Endodermal cell (in vitro differentiated cells): ENCODE results near the gene GRXCR2. TPM values are rescaled to one million over a fixed set of nuclear protein-coding genes. Genes with fewer than 3 reads are reported as not detected.

ENCODE experiments used
- DNase-seq: peaks from one replicate; pipeline ENCODE4 v3.0.0-alpha.2; 2017
- H3K27ac ChIP-seq: 2 replicates; pipeline ENCODE4 v1.5.1; 2013; ENCODE audit warnings: mild to moderate bottlenecking, low read depth, low read length, moderate library complexity
- H3K27me3 ChIP-seq: 2 replicates; pipeline ENCODE4 v1.6.1; 2013; ENCODE audit warnings: mild to moderate bottlenecking, low read length, moderate library complexity; ENCODE audit not compliant: insufficient read depth, control insufficient read depth, poor library complexity, severe bottlenecking
- H3K36me3 ChIP-seq: 2 replicates; pipeline ENCODE4 v1.7.0; 2013; ENCODE audit warnings: mild to moderate bottlenecking, low read length, moderate library complexity; ENCODE audit not compliant: control insufficient read depth, insufficient read depth
- H3K4me1 ChIP-seq: one replicate; pipeline ENCODE4 v1.7.0; 2013; ENCODE audit warnings: low read length; ENCODE audit not compliant: control insufficient read depth, insufficient read depth
- H3K4me3 ChIP-seq: 2 replicates; pipeline ENCODE4 v1.5.1; 2013; ENCODE audit warnings: mild to moderate bottlenecking, low read length, moderate library complexity
- H3K9ac ChIP-seq: 2 replicates; pipeline ENCODE4 v1.6.1; 2013; ENCODE audit warnings: mild to moderate bottlenecking, low read length, moderate library complexity; ENCODE audit not compliant: poor library complexity, severe bottlenecking; ENCODE audit errors: extremely low read depth
- H3K9me3 ChIP-seq: 2 replicates; pipeline ENCODE4 v1.6.1; 2013; ENCODE audit warnings: mild to moderate bottlenecking, low read length, moderate library complexity; ENCODE audit not compliant: control insufficient read depth
- H3K27ac Mint-ChIP-seq: 2 replicates; pipeline ENCODE4 v1.8.0; 2020; ENCODE audit warnings: mixed read lengths
- H3K27me3 Mint-ChIP-seq: 2 replicates; pipeline ENCODE4 v1.8.0; 2021; ENCODE audit warnings: mild to moderate bottlenecking, mixed read lengths; ENCODE audit not compliant: insufficient read depth
- H3K36me3 Mint-ChIP-seq: 2 replicates; pipeline ENCODE4 v1.8.0; 2020; ENCODE audit warnings: low read depth, mixed read lengths
- H3K4me1 Mint-ChIP-seq: 2 replicates; pipeline ENCODE4 v1.8.0; 2020; ENCODE audit warnings: mixed read lengths
- H3K4me3 Mint-ChIP-seq: 2 replicates; pipeline ENCODE4 v1.8.0; 2020; ENCODE audit warnings: mild to moderate bottlenecking, moderate library complexity, mixed read lengths
- H3K9me3 Mint-ChIP-seq: 2 replicates; pipeline ENCODE4 v1.8.0; 2020; ENCODE audit warnings: mild to moderate bottlenecking, mixed read lengths
- CTCF ChIP-seq: fragments of 200-600 bp; sonication (generic); conservative IDR thresholded peaks from 2 replicates; pipeline ENCODE4 v1.5.0; 2021; ENCODE audit warnings: antibody characterized with exemption, mild to moderate bottlenecking
- WGBS, 2 experiments: methylation state at CpG; one replicate each; pipeline versions ENCODE4 v1.1.5 to v1.1.7; 2013; ENCODE audit warnings: missing lambda C conversion rate in 2 of 2, mixed read lengths in 1 of 2; ENCODE audit not compliant: insufficient coverage in 1 of 2, insufficient read length in 1 of 2; 5-methylcytosine and 5-hydroxymethylcytosine counted together
- total RNA-seq, 2 donors: library from RNA; stranded (reverse); fragmentation: NEBNext Ultra II Directional in 1 of 2; extraction: Animal tissue kit (Norgen Biotek cat#: 25700) in 1 of 2; gene quantifications; 2 replicates in 1 of 2; 3 replicates in 1 of 2; pipeline ENCODE4 v1.2.1, GENCODE V29; 2021

GRXCR2 gene
- total RNA-seq, 2 donors from 2014 or later: not detected

GRCh38 chr5:145887217-145887616 is 14.4 kb upstream of the GRXCR2 start:
- H3K9me3 ChIP-seq: peaks cover 13% of the 10 kb centered on the region
- no peaks in the 10 kb centered on the region for H3K4me1 ChIP-seq
- H3K4me1 Mint-ChIP-seq: no peaks in the 10 kb centered on the region
- H3K4me3 Mint-ChIP-seq: no peak overlapping the region
- H3K9ac ChIP-seq: no peak overlapping the region
- no peaks in the 10 kb centered on the region for H3K36me3 ChIP-seq
- no peak overlapping the region for H3K27ac ChIP-seq
- WGBS, 2 experiments: 82 to 93% methylated on average over 3 of the region's 3 CpGs
- no peaks in the 10 kb centered on the region for H3K27me3 ChIP-seq
- peaks cover 3% of the 10 kb centered on the region for H3K27me3 Mint-ChIP-seq
- DNase-seq: no peak
- no peak for TF ChIP-seq CTCF
- H3K4me3 ChIP-seq: no peak overlapping the region
- no peak overlapping the region for H3K27ac Mint-ChIP-seq
- peaks cover 2% of the 10 kb centered on the region for H3K36me3 Mint-ChIP-seq
- H3K9me3 Mint-ChIP-seq: peaks cover 18% of the 10 kb centered on the region

GRCh38 chr5:145874765-145875164 is 2.0 kb upstream of the GRXCR2 start:
- Histone ChIP-seq H3K4me3 (no peak overlapping the region), H3K27ac (no peak overlapping the region), H3K9me3 (no peaks in the 10 kb centered on the region), H3K4me1 (no peaks in the 10 kb centered on the region), H3K9ac (no peak overlapping the region), H3K27me3 (no peaks in the 10 kb centered on the region), H3K36me3 (no peaks in the 10 kb centered on the region)
- Mint-ChIP-seq H3K9me3 (no peaks in the 10 kb centered on the region), H3K4me1 (no peaks in the 10 kb centered on the region), H3K4me3 (no peak overlapping the region), H3K27ac (no peak overlapping the region), H3K27me3 (peaks cover 18% of the 10 kb centered on the region), H3K36me3 (no peaks in the 10 kb centered on the region)
- WGBS, 2 experiments: 92 to 93% methylated on average over 2 of the region's 2 CpGs
- TF ChIP-seq CTCF: no peak
- no peak for DNase-seq

- Mint-ChIP-seq H3K4me3 (no peak overlapping the region), H3K27me3 (peaks cover 17% of the 10 kb centered on the region), H3K36me3 (no peaks in the 10 kb centered on the region), H3K9me3 (no peaks in the 10 kb centered on the region), H3K27ac (no peak overlapping the region), H3K4me1 (no peaks in the 10 kb centered on the region)
- Histone ChIP-seq H3K9ac (no peak overlapping the region), H3K4me1 (no peaks in the 10 kb centered on the region), H3K27ac (no peak overlapping the region), H3K27me3 (no peaks in the 10 kb centered on the region), H3K4me3 (no peak overlapping the region), H3K36me3 (no peaks in the 10 kb centered on the region), H3K9me3 (no peaks in the 10 kb centered on the region)
- TF ChIP-seq CTCF: no peak
- 92 to 100% methylated on average over 1 to 8 of the region's 8 CpGs for WGBS, 2 experiments
- DNase-seq: no peak
These were observed 328 bp downstream of the GRXCR2 start for GRCh38 chr5:145872486-145872885.
